Measurements from ENCODE around the gene FLNB.
A peak's percentile ranks its signal among the peaks of the same experiment; 100 is the strongest.

The FLNB gene

GRCh38 chr3:58074116-58074715 is 66.0 kb downstream of the FLNB start:
- no peak for FAIRE-seq
- no peak for DNase-seq (ENCODE audit: low spot score)

- DNase-seq (ENCODE audit: low spot score) (no peak), FAIRE-seq (no peak)
These were observed 66.8 kb downstream of the FLNB start for GRCh38 chr3:58074997-58075396.

GRCh38 chr3:58077596-58078285 is 69.5 kb downstream of the FLNB start:
- DNase-seq (ENCODE audit: low spot score), result no peak
- FAIRE-seq, result no peak

DNA sequence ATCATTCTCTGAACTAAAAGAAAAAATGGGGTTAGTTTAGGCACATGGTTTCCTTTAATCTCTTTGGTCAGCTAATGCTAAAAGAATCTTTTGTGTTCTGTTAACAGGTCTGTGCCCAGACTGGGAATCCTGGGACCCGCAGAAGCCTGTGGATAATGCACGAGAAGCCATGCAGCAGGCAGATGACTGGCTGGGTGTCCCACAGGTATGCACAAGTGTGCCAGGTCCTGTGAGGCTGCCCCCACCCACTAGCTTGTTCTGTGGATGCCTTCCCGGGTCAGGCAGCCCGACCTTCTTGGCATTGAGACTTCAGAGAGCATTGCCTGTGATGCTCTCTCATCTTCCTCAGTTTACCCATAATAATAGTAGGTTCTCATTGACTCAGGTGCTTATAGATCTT is 70.4 kb downstream of the FLNB start:
- FAIRE-seq, result no peak
- DNase-seq (ENCODE audit: low spot score), result no peak

- DNase-seq (ENCODE audit: low spot score), result no peak
- no peak for FAIRE-seq
These were observed 71.6 kb downstream of the FLNB start for GRCh38 chr3:58079773-58080172.

- no peak for DNase-seq (ENCODE audit: low spot score)
- FAIRE-seq, result no peak
These were observed 73.8 kb downstream of the FLNB start for GRCh38 chr3:58082047-58082446.

GRCh38 chr3:58084166-58084565 is 75.9 kb downstream of the FLNB start:
- no peak for FAIRE-seq
- no peak for DNase-seq (ENCODE audit: low spot score)

DNA sequence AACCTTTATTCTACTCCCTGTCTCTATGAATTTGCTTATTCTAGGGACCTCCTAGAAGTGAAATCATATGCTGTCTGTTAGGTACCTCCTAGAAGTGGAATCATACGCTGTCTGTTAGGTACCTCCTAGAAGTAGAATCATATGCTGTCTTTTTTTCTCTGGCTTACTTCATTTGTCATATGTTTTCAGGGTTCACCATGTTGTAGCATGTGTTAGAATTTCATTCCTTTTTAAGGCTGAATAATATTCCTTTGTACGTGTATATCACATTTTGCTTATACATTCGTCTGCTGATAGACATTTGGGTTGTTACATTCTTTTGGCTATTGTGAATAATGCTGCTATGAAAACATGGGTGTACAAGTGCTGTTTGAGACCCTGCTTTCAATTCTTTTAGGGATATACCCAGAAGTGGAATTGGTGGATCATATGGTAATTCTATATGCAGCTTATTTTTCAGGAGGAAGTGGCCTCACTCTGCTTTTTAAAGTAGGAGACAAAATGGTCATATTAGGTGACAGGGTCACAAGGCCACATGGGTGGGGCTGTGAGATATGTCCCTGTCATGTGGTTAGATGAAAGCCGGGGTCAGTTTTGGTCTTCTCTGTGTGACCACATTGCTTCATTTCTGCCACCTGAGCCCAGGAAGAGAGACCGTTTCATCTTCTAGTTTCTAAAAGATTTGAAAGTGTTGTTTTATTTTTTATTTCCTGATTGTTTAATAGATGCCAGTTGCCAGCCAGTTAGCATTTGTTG is 76.7 kb downstream of the FLNB start:
- FAIRE-seq (no peak), DNase-seq (ENCODE audit: low spot score) (no peak)

- FAIRE-seq (no peak), DNase-seq (ENCODE audit: low spot score) (no peak)
These were observed 77.4 kb downstream of the FLNB start for GRCh38 chr3:58085616-58086015.

DNA sequence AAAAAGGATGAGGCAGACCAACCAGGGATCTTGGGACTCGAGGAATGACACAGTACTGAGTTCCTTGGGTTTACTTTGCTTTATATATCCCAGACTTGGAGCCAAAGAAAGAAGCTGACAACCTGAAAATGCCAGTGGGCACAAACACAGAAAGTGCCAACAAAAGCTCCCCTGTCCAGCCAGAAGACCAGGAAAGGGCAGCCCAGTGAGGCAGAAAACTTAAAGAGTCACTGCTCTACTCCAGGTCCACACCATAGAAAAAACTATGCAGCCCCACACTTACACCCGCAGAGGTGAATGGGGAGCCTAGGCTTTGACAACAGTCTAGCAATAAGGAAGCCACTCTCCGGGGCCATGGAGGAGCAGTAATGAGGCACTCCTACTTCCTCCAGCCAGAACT is 80.3 kb downstream of the FLNB start:
- no peak for FAIRE-seq
- DNase-seq (ENCODE audit: low spot score), result no peak

DNA sequence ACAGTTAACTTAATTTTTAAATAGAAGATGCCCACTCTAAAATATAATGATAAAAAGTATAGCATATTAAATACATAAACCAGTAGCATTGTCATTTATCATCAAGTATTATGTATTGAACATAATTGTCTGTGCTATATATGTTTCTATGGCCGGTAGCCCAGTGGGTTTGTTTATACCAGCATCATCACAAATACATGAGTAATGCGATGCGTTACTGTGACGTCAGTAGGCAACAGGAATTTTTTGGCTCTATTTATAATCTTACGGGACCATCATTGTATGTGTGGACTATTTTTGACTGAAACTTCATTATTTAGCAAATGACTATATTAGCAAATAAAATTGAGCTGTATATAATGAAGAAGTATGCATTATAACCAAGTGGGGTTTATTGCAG is 82.1 kb downstream of the FLNB start:
- FAIRE-seq (no peak), DNase-seq (ENCODE audit: low spot score) (no peak)

- FAIRE-seq (no peak), DNase-seq (ENCODE audit: low spot score) (no peak)
These were observed 84.3 kb downstream of the FLNB start for GRCh38 chr3:58092521-58092920.

GRCh38 chr3:58093574-58094195 is 85.5 kb downstream of the FLNB start:
- FAIRE-seq (no peak), DNase-seq (ENCODE audit: low spot score) (peak; percentile 66)

- FAIRE-seq, result no peak
- DNase-seq (ENCODE audit: low spot score), result no peak
These were observed 86.4 kb downstream of the FLNB start for GRCh38 chr3:58094657-58095056.

DNA sequence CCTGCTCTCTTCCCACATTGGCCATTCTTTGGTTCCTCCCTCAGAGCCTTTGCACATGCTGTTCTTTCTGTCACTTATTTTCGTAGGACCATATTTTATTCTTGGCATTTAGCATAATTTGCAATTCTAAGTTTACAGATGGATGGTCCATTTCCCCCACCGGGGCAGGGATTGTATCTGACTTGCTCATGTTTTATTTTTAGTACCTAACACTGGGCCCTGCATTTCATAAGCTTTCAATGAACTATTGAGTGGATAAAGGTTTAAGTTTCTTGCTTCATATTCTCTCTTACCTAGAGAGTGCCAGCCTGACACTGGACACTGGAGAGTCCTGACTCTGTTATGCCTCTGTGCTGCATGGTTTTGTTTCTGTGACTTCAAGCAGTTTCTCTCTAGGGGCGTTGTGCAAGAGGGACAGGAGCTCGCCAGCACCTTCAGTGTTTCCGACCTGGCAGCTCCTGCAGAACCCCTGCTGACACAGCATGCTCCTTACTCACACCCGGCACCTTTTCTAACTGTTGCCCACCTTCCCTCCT is 87.4 kb downstream of the FLNB start:
- DNase-seq (ENCODE audit: low spot score) (no peak), FAIRE-seq (no peak)

DNA sequence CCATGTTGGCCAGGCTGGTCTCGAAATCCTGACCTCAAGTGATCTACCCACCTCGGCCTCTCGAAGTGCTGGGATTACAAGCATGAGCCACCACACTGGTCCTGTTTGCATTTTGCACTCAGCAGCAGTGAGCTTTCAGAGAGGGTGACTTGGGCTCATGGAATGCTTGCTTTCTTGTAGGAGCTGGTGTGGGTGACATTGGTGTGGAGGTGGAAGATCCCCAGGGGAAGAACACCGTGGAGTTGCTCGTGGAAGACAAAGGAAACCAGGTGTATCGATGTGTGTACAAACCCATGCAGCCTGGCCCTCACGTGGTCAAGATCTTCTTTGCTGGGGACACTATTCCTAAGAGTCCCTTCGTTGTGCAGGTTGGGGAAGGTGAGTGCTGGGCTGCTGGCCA is 90.3 kb downstream of the FLNB start:
- FAIRE-seq (peak; percentile 23), DNase-seq (ENCODE audit: low spot score) (no peak)

GRCh38 chr3:58099865-58100264 is 91.6 kb downstream of the FLNB start:
- DNase-seq (ENCODE audit: low spot score) (no peak), FAIRE-seq (no peak)

- no peak for DNase-seq (ENCODE audit: low spot score)
- FAIRE-seq, result no peak
These were observed 93.5 kb downstream of the FLNB start for GRCh38 chr3:58101499-58102389.

- FAIRE-seq (no peak), DNase-seq (ENCODE audit: low spot score) (no peak)
These were observed 94.1 kb downstream of the FLNB start for GRCh38 chr3:58102390-58102750.

- FAIRE-seq, result no peak
- no peak for DNase-seq (ENCODE audit: low spot score)
These were observed 94.8 kb downstream of the FLNB start for GRCh38 chr3:58102976-58103451.

DNA sequence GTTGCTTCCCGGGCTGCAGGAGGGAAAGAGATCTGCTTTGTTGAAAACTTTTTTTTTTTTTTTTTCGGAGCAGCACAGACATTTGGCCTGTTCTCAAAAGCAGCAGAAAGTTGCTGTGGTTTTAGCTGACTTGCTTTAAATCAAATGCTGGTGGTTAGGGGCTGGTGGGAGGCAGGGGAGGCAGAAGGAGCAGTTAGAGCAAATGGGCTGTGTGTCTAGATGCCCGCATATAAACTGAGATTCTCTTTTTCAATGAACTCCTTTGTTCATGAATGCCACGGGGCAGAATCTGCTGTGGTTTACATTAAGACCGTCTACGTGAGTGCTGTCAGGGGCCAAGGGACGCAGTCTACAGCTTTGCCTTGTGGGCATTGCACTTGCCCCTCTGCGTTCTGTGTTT is 95.9 kb downstream of the FLNB start:
- no peak for DNase-seq (ENCODE audit: low spot score)
- no peak for FAIRE-seq
